Smooth muscle cell of the brain vasculature (primary cell): ENCODE data around the gene TMEM238L.
"Not testable (repeated sequence)": the region's sequence is repeated elsewhere in the genome, so short reads cannot be mapped to it uniquely, and the experiment has no call there.

Source experiments
- DNase-seq: peaks from one replicate; pipeline ENCODE4 v3.0.0-alpha.2; 2012; ENCODE audit warnings: low read depth, low spot score

TMEM238L gene, protein sequence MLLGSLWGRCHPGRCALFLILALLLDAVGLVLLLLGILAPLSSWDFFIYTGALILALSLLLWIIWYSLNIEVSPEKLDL

GRCh38 chr17:10803830-10804475, at the start of gene TMEM238L:
TMEM238L (minus strand) TSS chr17:10804099; CDS start chr17:10803963, 136 bp downstream.
- DNase-seq = no peak

- not testable (repeated sequence) for DNase-seq
These were observed 42.7 kb upstream of the TMEM238L start for GRCh38 chr17:10846636-10847035.

GRCh38 chr17:10845388-10845751, 41.5 kb upstream of the TMEM238L start:
- DNase-seq = no peak

DNA sequence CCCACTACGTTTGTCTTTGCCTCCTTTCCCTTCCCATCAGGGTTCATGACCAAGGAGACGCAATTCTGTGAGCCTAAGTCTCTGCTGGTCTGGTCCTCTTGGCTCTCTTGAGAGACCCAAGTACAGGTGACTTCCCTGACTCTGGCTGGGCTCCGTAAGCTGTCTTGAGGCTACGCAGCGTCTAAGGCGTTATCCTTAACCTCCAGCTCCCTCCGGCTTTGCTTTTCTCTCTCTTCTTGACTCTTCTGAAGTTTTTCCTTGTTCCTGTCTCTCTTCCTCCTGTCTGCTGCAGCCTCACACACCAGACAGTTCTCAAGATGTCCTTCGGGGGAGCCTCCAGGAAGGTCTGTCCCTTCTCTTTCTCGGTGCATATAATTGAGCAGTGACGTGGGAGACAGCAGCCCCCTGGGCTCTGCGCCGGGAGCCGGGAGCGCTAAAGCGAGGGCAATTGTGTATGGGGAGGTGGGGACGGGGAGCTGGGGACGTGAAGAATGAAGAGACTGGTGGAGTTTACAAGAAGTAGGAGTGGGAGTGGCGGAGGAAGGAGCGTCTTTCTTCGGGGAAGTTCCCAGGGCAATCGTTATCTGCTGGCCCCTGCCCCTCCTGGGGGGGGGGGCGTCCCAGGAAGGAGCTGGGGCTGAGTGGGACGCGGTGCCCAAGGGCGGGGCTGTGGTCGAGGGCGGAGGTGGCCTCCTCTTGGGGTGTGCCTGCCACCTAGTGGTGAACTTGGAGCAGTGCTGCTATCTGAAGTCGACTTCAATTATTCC, 40.9 kb upstream of the TMEM238L start:
- DNase-seq = peak; percentile 6

DNA sequence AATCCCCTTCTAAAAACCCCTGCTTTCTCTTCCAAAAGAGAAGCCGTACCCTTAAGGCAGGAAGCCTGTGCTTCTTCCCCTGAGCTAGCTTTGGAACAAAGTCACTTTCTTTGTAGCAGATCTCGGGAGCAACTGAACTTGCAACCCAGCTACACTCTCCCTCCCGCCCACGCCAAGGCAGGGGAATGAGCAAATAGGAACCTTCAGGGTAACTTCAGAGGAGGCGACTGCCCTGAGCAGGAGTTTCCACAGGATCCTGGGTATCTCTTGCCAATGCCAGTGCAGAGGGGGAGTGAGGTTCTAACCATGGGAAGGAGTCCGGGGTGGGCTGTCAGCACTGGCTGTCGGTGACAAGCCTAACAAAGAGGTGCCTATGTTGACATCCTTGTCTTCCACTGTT, 39.9 kb upstream of the TMEM238L start:
- no peak for DNase-seq

DNA sequence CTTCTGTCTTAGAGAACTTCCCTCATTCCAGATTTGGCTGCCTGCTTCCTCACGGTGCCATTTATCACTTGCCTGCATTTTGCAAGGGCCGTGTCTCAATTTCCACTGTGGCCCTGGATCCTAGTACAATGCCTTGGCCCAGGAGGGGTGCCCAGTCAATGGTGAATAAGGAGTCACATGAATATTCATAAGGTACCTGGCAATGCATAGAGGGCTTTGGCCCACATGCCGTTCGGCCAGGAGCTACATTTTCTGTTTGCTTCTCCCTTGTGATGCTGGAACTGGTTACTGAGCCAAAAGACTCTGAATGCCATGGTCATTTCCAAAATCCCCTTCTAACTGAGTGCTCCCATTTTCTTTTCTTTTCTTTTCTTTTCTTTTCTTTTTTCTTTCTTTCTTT, 38.8 kb upstream of the TMEM238L start:
- DNase-seq = no peak

DNA sequence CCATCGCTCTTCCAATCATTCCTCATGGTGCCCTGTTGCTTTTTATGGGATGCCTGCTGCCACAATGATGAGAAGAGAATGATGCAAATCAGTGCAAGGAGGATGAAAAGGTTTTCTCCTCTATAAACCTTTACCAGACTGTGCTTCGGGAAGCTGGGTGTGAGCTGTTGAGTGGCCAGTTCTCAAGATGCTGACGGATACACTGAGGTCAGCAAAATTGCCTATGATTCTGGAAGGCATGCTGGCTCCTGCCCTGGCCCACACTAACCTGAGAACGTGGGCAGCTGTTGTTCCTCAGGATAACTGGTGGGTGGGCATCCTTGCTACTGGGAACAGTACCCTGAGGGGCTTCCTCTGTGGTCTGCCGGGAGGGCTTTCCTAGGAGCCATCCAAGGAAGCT, 34.8 kb upstream of the TMEM238L start:
- no peak for DNase-seq

DNA sequence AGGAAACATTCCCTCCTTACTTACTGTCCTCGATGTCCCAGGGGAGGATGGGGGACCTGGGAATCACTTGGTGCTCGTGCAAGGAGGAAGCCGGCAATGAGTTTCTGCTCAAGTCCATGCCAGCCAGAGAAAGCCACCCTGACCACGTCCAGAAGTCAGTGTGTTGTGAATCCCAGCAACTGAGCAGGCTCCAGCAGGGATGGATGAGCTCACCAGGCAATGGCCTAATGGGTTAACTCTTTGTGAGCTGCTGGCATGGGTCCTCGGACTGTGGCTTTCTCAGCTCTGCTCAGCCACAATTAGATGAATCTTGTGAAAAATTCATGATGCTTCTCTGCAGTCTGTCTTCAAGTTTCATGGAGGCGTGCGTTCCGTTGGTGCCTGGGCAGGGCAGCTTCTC, 34.0 kb upstream of the TMEM238L start, which contains the start of gene PIRT:
Gene PIRT, minus strand, starts transcription at position 167 of the 400 bp plus-strand sequence. CDS start 12,442 bp downstream, outside the sequence.
- no peak for DNase-seq

DNA sequence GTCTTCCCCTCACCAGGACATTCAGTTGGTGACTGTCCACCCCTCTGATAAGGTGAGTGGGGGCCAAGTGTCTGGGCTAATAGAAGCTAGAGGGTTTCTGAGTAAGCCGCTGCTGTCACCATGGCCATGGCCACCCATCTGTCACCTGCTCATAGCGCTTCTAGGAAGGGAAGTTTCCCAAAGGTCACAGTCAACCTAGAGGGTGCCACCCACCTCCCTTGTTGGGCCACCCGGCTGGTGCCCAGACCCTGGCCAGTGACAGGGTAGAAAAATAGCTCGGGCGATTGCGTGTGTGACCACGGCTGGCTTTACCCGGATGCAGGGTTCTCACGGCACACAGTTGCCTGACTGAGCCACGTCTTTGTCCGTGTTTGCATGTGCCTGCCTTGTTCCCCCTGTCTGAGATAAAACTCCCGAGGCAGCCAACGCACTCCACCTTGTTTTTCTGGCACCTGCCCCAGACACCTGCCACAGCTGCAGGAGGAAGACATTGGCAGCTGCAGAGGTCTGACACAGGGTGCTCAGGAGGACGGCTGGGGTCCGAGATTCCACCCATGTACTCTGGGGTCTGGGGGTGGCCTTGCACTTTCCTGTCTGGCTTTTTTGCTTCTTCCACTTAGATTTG, 33.2 kb upstream of the TMEM238L start:
- DNase-seq = no peak

DNA sequence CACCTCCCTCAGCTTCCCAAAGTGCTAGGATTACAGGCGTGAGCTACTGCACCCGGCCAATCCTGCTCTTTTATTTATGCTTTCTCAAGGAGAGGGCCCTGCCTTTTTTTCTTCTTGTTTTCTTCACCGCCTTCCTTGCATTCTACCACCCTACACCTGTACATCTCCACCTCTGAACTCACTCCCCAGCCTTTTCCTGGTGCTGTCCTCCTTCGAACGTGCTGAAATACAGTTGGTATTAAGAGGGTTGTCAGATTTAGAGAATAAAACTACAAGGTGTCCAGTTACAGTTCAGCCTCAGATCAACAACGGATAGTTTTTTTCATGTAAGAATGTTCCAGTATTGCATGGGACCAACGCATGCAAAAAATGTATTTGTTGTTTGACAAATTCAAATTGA, 32.2 kb upstream of the TMEM238L start:
- no peak for DNase-seq

DNA sequence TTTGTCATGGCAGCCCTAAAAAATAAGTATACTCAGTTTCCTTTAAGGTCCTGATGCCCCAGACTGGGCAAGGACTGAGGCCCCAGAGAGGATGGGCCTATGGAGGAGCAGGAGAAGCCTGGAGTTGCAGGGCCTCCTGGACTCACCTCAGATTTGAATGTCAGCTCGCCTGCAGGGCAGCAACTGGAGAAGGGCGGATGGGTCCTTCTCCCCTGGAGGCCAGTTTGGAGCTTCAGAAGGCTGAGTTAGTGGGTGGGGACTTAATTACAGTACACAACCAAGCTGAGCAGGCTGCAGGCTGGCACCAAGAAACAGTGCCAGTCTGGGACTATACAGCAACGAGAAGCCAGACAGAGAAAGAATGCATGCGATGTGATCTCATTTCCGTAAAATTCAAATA, 27.8 kb upstream of the TMEM238L start:
- no peak for DNase-seq

GRCh38 chr17:10827898-10828552, 24.1 kb upstream of the TMEM238L start:
- DNase-seq = no peak

- DNase-seq = no peak
These were observed 21.0 kb upstream of the TMEM238L start for GRCh38 chr17:10824874-10825273.

GRCh38 chr17:10821770-10822169, 17.9 kb upstream of the TMEM238L start:
- no peak for DNase-seq

- no peak for DNase-seq
These were observed 17.2 kb upstream of the TMEM238L start for GRCh38 chr17:10821054-10821453.

- DNase-seq = no peak
These were observed 11.4 kb upstream of the TMEM238L start for GRCh38 chr17:10815319-10815718.

- DNase-seq = no peak
These were observed 10.2 kb upstream of the TMEM238L start for GRCh38 chr17:10814075-10814474.

GRCh38 chr17:10812674-10813073, 8.8 kb upstream of the TMEM238L start:
- DNase-seq = no peak

- DNase-seq = no peak
These were observed 5.7 kb upstream of the TMEM238L start for GRCh38 chr17:10809605-10810004.

- DNase-seq = no peak
These were observed 3.8 kb upstream of the TMEM238L start for GRCh38 chr17:10807704-10808128.

DNA sequence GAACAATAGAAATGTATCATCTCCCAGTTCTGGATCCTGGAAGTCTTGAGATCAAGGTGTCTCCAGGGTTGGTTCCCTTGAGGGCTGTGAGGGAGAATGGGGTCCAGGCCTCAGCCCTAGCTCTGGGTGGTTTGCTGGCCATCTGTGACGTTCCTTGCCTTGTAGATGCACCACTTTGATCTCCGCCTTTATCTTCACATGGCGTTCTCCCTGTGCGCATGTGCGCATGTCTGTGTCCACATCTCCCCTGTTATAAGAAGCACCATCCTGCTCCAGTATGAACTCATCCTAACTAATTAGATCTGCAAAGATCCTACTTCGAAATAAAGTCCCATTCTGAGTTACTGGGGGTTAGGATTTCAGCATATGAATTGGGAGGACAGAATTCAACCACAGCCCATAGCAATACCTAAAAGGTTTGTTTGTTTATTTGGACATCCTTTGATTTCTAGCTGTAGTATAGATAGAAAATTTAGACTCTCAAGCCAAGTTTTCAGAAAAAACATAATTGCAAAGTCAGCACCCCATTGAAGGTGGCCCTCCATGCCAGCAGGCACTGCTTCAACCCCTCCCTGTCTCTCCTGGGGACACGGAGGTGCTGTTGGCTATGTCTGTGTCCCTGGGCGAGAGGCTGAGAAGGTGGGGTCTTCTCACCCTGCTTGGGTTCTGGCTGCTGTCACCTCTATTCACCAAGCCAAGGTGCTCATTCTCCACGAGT, 2.8 kb upstream of the TMEM238L start:
- DNase-seq = no peak
